ELF-1 (cell line): ENCODE results near the gene CBR1.
"Not testable (repeated sequence)": the region's sequence is repeated elsewhere in the genome, so short reads cannot be mapped to it uniquely, and the experiment has no call there.

Source experiments
- DNase-seq: peaks from one replicate; pipeline ENCODE4 v3.0.0-alpha.2; 2016; ENCODE audit warnings: low read depth, low spot score

Gene CBR1

GRCh38 chr21:36079671-36080070, 9.8 kb downstream of the CBR1 start:
- DNase-seq, result no peak

GRCh38 chr21:36080386-36080785, 10.6 kb downstream of the CBR1 start:
- DNase-seq, result no peak

- DNase-seq, result no peak
Measured at GRCh38 chr21:36082237-36082664, 12.4 kb downstream of the CBR1 start.

GRCh38 chr21:36087362-36088138, 17.7 kb downstream of the CBR1 start:
- no peak for DNase-seq

- DNase-seq, result no peak
Measured at GRCh38 chr21:36089946-36090345, 20.1 kb downstream of the CBR1 start.

- no peak for DNase-seq
Measured at GRCh38 chr21:36092681-36093080, 22.9 kb downstream of the CBR1 start.

GRCh38 chr21:36093512-36093911, 23.7 kb downstream of the CBR1 start:
- no peak for DNase-seq

- peak; percentile 53 for DNase-seq
Measured at GRCh38 chr21:36096398-36097290, 26.8 kb downstream of the CBR1 start.

- DNase-seq, result no peak
Measured at GRCh38 chr21:36097427-36098181, 27.8 kb downstream of the CBR1 start.

GRCh38 chr21:36098182-36098532, 28.3 kb downstream of the CBR1 start:
- DNase-seq, result no peak

GRCh38 chr21:36099000-36099399, 29.2 kb downstream of the CBR1 start:
- DNase-seq, result no peak

GRCh38 chr21:36099695-36100211, 29.9 kb downstream of the CBR1 start:
- DNase-seq, result not testable (repeated sequence)

GRCh38 chr21:36100971-36101641, 31.3 kb downstream of the CBR1 start:
- no peak for DNase-seq

- peak; percentile 38 for DNase-seq
Measured at GRCh38 chr21:36103434-36103833, 33.6 kb downstream of the CBR1 start.

GRCh38 chr21:36104317-36105300, 34.8 kb downstream of the CBR1 start:
- DNase-seq, result peak; percentile 43

- no peak for DNase-seq
Measured at GRCh38 chr21:36105327-36105842, 35.6 kb downstream of the CBR1 start.

GRCh38 chr21:36109868-36110267, 40.0 kb downstream of the CBR1 start:
- DNase-seq, result no peak

- no peak for DNase-seq
Measured at GRCh38 chr21:36111238-36111637, 41.4 kb downstream of the CBR1 start.

- DNase-seq, result no peak
Measured at GRCh38 chr21:36113647-36114428, 44.0 kb downstream of the CBR1 start.
